Effector memory CD4-positive, alpha-beta T cell (primary cell): Measurements from ENCODE around the gene RSU1.
"Not testable (repeated sequence)": the region's sequence is repeated elsewhere in the genome, so short reads cannot be mapped to it uniquely, and the experiment has no call there.

Experiments used
- DNase-seq, 3 donors: peaks; one replicate each; pipeline ENCODE4 v3.0.0-alpha.2; 2020
- H3K27ac ChIP-seq: 2 replicates; pipeline ENCODE4 v1.7.0; 2013; ENCODE audit warnings: mild to moderate bottlenecking, low read length, moderate library complexity; ENCODE audit not compliant: insufficient read depth, poor library complexity, severe bottlenecking
- H3K27me3 ChIP-seq: replicated peaks from 2 replicates; pipeline ENCODE4 v1.7.0; 2013; ENCODE audit warnings: mild to moderate bottlenecking, low read length; ENCODE audit not compliant: insufficient read depth, control insufficient read depth, poor library complexity, severe bottlenecking
- H3K36me3 ChIP-seq: 2 replicates; pipeline ENCODE4 v1.7.0; 2013; ENCODE audit warnings: mild to moderate bottlenecking, low read length, moderate library complexity; ENCODE audit not compliant: control insufficient read depth, insufficient read depth
- H3K4me1 ChIP-seq: 2 replicates; pipeline ENCODE4 v1.7.0; 2013; ENCODE audit warnings: low read length, mild to moderate bottlenecking; ENCODE audit not compliant: control insufficient read depth, insufficient read depth, poor library complexity, severe bottlenecking
- H3K4me3 ChIP-seq: 2 replicates; pipeline ENCODE4 v1.7.0; 2013; ENCODE audit warnings: low read length, low read depth, mild to moderate bottlenecking; ENCODE audit not compliant: insufficient read depth, poor library complexity, severe bottlenecking
- H3K9me3 ChIP-seq: 2 replicates; pipeline ENCODE4 v1.7.0; 2013; ENCODE audit warnings: mild to moderate bottlenecking, low read length, moderate library complexity; ENCODE audit not compliant: control insufficient read depth

Gene RSU1

DNA sequence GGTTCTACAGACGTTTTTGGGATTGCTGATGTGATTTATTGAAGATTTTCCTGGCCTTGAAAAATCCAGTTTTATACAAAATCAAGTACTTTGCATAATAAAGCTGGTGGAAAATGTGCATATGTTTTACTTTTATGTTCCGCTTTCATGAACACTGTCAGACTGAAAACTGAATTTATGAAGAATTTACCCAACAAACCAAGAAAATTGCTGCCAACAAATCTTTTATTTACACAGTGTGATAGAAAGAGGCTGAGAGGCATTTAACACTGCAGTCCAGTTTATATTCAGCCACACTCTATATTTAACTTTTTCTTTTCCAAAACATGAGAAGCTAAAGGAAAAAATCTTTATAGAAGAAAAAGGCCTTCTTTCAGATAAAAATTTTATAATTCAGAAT is 35.4 kb upstream of the RSU1 start:
- no peak for DNase-seq
- H3K4me1 ChIP-seq = no peaks in the 10 kb centered on the region
- no peaks in the 10 kb centered on the region for H3K27me3 ChIP-seq
- no peak overlapping the region for H3K27ac ChIP-seq
- no peak overlapping the region for H3K4me3 ChIP-seq
- H3K9me3 ChIP-seq = no peaks in the 10 kb centered on the region
- no peaks in the 10 kb centered on the region for H3K36me3 ChIP-seq

DNA sequence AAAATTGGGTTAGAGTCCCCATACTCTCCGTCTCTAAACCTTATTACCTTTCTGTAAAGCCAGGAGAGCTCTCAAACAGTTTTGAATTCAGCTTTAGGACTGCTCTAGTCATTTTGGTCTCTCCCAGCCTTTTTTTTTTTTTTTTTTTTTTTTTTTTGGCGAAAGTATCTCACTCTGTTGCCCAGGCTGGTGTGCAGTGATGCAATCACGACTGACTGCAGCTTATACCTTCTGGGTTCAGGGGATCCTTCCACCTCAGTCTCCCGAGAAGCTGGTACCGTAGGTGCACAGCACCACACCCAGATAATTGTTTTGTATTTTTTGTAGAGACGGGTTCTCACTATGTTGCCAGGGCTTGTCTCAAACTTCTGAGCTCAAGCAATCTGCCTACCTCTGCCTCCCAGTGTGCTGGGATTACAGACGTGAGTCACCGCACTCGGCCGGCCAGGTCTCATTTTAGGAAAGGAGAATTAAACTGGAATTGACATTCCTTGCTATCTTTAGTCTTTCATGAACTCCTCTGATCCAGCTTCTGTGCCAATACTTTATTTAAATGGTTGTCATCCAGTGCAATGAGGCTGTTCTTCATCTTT is 31.4 kb upstream of the RSU1 start:
- Histone ChIP-seq H3K9me3 (no peaks in the 10 kb centered on the region), H3K27me3 (no peaks in the 10 kb centered on the region), H3K27ac (no peak overlapping the region), H3K4me3 (no peak overlapping the region), H3K4me1 (no peaks in the 10 kb centered on the region), H3K36me3 (no peaks in the 10 kb centered on the region)
- no peak for DNase-seq

DNA sequence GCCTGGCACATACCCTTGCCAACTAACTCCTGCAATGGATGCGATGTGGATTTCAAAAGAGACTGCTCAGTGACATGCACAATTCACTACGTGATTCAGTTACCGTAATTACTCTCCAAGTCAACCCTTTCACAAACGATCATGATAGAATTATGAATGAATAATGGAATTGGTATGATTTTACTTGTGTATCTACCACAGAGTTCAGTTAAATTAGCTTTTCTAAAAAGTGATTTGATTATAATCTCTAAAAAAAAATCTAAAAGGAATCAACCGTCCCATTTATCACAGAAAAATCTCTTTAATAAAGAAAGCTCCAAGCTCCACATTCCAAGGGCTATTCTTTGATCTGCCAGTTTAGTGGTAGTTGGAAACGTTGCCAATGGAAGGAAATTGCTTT is 30.4 kb upstream of the RSU1 start:
- DNase-seq = no peak
- no peaks in the 10 kb centered on the region for H3K36me3 ChIP-seq
- no peaks in the 10 kb centered on the region for H3K27me3 ChIP-seq
- no peak overlapping the region for H3K4me3 ChIP-seq
- no peaks in the 10 kb centered on the region for H3K4me1 ChIP-seq
- H3K9me3 ChIP-seq = no peaks in the 10 kb centered on the region
- H3K27ac ChIP-seq = no peak overlapping the region

DNA sequence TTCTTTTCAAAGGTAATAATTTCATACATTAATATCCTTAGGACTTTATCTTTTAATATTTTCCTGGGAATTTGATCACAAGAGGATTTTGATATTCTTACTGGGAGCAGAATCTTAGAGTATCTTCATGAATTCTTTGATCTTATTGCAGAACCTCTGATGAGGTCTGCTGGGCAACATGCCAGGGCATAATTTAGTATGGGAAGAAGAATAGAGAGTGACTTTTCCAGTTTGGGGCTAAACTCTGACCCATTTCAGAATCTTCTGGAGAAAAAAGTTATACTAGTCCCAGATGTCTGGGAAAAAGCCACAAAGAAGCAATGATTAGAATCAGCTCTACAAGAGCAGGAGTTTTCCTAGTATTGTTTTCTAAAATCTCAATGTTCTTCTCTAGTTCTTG is 28.0 kb upstream of the RSU1 start:
- Histone ChIP-seq H3K9me3 (no peaks in the 10 kb centered on the region), H3K27ac (no peak overlapping the region), H3K4me1 (no peaks in the 10 kb centered on the region), H3K36me3 (no peaks in the 10 kb centered on the region), H3K27me3 (no peaks in the 10 kb centered on the region), H3K4me3 (no peak overlapping the region)
- DNase-seq = no peak

DNA sequence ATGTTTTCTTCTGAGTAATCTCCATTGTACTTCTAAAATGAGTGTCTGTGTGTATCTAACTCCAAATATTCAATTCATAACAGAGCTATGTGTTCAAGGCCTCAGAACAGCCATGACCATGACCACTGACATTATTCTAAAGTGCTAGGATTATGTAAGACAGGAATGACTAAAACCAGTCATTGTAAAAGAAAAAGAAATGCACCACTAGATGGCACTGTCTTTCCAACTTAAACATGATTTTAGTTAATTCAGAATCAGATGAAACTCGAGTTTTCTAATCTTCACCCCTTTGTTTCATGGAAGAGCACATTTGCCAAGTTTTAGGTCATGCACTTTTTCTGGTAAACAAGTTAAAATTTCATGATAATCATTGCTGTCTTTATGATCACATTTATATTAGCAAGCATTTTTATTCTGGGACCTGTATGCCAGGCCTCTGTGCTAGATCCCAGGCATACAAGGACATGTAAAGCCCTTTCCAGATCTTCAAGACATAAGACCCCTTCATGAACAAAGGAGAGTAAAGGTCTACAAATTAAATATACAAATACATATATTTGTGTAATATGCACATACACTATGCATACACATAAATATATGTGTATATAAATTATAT is 26.1 kb upstream of the RSU1 start:
- no peaks in the 10 kb centered on the region for H3K27me3 ChIP-seq
- no peaks in the 10 kb centered on the region for H3K9me3 ChIP-seq
- H3K27ac ChIP-seq = no peak overlapping the region
- H3K4me3 ChIP-seq = no peak overlapping the region
- DNase-seq = no peak
- no peaks in the 10 kb centered on the region for H3K4me1 ChIP-seq
- H3K36me3 ChIP-seq = no peaks in the 10 kb centered on the region

DNA sequence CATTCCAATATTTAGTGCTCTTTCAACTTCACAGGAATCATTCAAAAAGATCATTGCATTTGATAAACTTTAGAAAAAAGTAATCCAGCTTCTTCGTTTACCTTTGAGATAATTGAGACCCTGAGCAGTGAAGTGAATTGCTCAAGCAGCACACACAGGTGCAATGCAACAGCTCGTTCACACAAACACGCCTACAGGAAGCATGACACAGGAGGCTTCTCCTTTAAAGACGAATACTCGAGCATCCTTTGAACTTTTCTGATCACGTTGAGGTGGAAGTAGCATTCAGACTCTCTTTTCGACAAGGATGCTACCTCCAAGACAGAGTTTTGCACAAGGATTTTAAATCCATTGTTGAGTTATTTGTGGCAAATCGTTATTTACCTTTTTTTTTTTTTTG is 18.0 kb upstream of the RSU1 start:
- Histone ChIP-seq H3K27ac (no peak overlapping the region), H3K27me3 (no peaks in the 10 kb centered on the region), H3K9me3 (no peaks in the 10 kb centered on the region), H3K36me3 (no peaks in the 10 kb centered on the region), H3K4me3 (peak overlapping the region; percentile 13), H3K4me1 (peaks cover 4% of the 10 kb centered on the region)
- peak in 1 of 3 donors; percentile 9 for DNase-seq

DNA sequence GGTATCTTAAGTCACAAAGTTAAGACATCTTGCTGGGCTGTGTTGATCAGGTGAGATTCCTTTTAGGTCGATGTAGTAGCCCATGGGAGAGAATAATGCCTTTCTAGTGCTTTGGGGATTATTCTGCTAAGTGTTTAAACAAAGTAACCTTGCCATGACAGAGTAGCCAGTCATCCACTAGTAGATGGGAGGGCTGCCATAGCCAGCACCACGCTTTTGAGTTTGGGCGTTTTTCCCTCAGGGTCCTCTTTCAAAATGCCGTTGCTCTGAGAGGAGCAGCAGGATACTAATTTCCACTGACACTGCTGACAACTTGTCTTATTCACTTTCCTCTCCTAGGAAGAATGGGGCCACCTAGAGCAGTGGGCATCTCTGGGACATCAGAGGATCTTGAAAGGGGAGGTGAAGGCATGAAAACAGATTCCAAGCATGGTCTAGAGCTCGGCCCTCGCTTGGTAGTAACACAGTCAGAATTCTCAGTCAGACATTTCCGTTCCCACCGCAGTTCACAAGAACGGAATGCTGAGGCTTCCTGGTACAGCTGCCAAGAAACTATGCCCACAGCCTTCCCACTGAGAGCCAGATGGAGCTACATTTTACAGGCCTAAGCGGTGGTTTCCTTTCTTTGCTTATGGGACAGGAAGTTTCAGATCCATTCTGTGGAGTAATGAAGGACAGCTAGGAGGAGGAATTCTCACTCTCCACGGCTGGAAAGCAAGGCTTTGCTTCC is 15.3 kb upstream of the RSU1 start:
- Histone ChIP-seq H3K27me3 (no peaks in the 10 kb centered on the region), H3K36me3 (no peaks in the 10 kb centered on the region), H3K4me1 (peaks cover 4% of the 10 kb centered on the region), H3K4me3 (no peak overlapping the region), H3K27ac (no peak overlapping the region), H3K9me3 (no peaks in the 10 kb centered on the region)
- DNase-seq = no peak

DNA sequence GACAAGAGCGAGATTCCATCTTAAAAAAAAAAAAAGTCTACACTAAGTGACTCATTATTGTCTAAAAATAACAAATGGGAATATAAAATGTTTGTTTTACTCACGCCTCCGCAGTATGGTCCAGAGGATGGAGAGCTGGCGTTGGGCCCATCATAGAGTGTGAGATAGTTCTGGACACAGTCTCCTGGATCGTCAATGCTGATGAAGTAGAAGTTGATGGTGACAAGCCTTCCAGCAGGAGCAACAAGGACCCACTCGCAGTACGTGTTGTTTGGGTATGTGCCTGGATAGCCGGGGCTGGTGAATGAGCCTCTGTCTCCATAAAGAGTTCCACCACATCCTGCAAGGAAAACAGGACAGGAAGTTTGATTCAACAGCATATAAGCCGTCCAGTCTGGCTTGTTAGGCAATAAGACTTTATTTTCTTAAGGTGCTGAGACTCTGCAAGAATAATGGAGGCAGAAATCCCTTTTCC is 11.5 kb upstream of the RSU1 start:
- Histone ChIP-seq H3K4me3 (no peak overlapping the region), H3K27me3 (no peaks in the 10 kb centered on the region), H3K27ac (no peak overlapping the region), H3K36me3 (no peaks in the 10 kb centered on the region), H3K4me1 (no peaks in the 10 kb centered on the region), H3K9me3 (no peaks in the 10 kb centered on the region)
- no peak for DNase-seq

DNA sequence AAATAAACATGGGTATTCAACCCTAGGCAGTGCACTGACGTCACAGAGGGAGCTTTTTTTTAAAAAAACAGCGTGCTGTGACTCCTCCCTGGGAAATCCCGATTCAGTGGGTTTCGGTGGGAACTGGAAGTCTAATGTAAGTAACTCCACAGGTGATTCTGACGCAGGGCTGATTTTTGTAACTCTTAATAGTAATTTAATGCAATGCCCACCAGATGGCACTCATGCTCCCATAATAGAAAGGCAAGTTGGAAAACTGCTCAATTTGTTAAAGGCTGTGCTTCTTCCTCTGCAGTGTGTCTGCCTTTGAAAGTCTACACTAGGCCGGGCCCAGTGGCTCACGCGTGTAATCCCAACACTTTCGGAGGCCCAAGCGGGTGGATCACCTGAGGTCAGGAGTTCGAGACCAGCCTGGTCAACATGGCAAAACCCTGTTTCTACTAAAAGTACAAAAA is 10.9 kb upstream of the RSU1 start:
- Histone ChIP-seq H3K27me3 (no peaks in the 10 kb centered on the region), H3K9me3 (no peaks in the 10 kb centered on the region), H3K4me3 (no peak overlapping the region), H3K36me3 (no peaks in the 10 kb centered on the region), H3K27ac (no peak overlapping the region), H3K4me1 (no peaks in the 10 kb centered on the region)
- peak in 2 of 3 donors; percentile 14 to 52 for DNase-seq

DNA sequence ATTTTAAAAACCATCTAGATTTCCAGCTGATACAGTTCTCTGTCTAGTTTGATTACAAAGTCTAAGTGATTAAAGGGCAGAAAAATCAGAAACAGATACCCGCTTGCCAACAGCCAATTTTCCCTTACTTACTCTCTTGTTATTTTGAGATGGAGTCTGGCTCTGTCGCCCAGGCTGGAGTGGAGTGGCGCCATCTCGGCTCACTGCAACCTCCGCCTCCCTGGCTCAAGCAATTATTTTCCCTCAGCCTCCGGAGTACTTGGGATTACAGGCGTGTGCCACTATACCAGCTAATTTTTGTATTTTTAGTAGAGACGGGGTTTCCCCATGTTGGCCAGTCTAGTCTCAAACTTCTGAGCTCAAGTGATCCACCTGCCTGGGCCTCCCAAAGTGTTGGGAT is 10.2 kb upstream of the RSU1 start:
- H3K27ac ChIP-seq, H3K36me3 ChIP-seq, DNase-seq, H3K4me1 ChIP-seq, H3K4me3 ChIP-seq, H3K27me3 ChIP-seq, H3K9me3 ChIP-seq: not testable (repeated sequence)
